Measurements from ENCODE around the gene ZBTB49.
"Not testable (repeated sequence)": the region's sequence is repeated elsewhere in the genome, so short reads cannot be mapped to it uniquely, and the experiment has no call there.

The ZBTB49 gene, protein sequence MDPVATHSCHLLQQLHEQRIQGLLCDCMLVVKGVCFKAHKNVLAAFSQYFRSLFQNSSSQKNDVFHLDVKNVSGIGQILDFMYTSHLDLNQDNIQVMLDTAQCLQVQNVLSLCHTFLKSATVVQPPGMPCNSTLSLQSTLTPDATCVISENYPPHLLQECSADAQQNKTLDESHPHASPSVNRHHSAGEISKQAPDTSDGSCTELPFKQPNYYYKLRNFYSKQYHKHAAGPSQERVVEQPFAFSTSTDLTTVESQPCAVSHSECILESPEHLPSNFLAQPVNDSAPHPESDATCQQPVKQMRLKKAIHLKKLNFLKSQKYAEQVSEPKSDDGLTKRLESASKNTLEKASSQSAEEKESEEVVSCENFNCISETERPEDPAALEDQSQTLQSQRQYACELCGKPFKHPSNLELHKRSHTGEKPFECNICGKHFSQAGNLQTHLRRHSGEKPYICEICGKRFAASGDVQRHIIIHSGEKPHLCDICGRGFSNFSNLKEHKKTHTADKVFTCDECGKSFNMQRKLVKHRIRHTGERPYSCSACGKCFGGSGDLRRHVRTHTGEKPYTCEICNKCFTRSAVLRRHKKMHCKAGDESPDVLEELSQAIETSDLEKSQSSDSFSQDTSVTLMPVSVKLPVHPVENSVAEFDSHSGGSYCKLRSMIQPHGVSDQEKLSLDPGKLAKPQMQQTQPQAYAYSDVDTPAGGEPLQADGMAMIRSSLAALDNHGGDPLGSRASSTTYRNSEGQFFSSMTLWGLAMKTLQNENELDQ

DNA sequence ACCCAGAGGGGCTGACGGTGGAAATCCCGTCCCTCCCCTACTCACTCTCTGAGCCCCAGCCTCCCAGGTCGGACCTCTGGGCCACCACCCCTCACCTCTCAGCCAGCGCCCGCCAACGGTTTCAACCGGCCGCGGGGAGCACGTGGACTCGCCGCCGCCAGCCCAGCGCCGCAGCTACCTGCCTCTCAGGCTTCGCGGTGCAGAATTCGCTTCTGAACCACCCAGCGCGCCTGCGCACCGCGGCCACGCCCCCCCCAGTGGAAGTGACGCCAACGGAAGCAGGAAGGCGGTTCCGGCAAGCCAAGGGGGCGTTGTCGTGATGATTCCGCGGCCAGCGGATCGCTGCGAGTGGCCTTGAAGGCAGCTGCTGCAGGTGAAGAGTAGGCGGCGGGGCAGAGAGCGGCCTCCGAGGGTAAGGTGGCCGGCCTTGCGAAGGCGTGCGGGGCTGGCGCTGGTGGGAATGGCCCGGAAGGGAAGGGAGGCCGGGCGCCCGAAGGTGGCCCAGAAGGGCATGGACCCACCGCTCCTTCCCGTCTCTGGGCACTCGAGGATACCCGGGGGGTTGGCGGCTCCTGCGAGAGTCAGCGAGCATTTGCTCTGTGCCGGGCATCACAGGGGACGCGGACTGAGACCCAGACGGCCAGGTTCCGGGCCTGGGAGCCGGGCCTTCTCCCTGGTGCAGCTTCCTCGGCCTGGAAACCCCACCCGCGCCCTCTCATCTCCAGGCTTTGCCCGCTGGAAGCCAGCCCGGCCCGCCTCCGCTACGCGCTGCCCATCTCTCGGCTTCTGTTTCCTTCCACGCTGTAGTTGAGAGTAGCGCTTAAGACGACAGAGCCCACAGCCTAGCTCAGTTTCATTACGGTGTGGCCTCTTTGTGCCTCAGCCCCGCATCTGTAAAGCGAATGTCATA is at the start of gene ZBTB49, which contains the start of gene LYAR:
Gene ZBTB49 (plus strand): TSS at position 311 of the 910 bp plus-strand sequence. CDS start 9,695 bp downstream, outside the sequence.
Gene LYAR (minus strand): TSS at position 214 of the 910 bp plus-strand sequence. CDS start 6,412 bp downstream, outside the sequence.
- peak; percentile 91 to 97 (median 96) for DNase-seq

DNA sequence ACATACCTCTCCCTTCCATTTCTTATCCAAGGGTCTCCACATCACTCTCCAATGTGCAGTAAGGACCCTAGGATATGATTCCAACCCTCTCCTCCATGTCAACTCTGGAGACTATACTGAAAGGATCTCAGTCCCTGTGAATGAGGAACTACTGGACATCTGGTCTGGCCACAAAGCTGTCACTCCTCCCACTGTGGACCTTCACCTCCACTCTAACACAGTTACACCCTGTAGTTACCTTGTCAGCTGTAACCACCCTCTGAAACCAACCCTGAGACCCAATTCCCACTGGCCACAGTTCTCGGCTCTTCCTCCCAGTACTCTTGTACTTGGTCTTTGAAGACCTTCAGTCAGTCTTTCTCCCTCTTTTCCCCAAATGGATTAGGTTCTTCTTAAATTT is 44.9 kb upstream of the ZBTB49 start:
- no peak for DNase-seq

DNA sequence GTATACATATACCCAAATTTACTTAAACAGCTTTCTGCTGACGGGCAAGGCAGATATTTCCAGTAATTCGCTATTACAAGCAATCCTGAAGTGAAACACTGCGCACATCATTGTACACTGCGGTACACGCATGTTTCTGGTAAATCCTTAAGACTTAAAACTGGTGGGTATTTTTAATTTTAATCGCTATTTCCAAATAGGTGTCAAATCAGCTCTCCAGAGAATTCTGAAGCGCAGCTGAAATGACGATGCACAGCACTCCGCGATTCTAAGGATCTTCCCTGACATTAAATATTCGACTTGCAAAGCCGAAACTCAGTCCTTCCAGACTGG is 42.4 kb upstream of the ZBTB49 start:
- no peak for DNase-seq

DNA sequence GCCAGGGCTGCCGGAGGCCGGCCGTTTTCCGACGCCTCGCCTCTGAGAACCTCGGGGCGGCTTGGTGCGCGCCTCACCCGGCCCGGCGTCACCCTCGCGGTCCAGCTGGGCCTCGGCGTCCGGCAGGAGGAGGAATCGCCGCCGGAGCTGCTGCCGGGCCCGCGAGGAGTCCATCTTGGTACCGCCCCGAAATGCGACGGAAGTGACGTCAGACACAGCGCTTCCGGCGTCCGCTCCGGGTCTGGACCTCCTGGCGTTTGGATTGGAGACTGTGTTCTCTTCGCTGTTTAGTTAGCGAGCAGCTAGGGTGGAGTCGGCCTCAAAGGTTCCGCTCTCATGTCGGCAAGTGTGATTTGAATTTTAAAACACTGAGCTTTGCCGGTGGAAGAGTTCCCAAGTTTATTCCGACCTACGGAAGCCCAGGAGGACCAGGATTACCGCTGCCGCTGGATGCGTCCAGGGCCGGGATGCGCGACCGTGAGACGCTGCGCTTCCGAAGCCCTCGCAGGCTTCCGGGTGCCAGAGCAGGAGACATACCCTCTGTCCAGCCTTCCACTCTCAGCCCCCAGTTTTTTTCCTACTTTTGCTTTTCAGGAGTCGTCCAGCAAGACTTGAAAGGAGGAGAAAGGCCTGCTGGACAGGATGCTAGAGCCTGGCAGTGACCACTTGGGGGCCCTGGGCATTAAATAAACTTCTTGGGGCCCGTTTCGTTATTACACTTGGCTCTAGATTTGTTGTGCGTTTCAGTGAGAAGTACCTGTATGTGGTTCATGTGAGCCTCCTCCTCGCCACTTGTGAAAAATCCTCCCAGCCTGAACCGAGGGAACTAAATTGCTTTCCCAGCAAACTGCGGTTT is 41.8 kb upstream of the ZBTB49 start, which contains the start of gene TMEM128:
Gene TMEM128 (minus strand): TSS at position 195 of the 856 bp plus-strand sequence. CDS start 21 bp downstream, at position 174.
- peak; percentile 81 to 92 (median 87) for DNase-seq

DNA sequence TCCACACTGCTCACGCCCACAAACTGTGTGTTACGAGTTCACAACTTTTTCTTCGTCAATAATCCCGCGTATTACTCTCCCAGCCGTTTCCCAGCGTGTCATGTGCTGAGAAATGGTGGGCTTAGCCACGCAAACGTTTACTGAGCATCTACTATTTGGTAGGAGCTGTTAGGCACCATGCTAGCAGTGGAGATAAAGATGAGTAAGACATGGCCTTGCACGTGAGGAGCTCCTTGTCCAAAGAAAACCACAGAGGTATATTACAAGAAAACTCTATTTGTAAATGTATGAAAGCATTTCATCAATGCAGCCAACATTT is 41.2 kb upstream of the ZBTB49 start:
- DNase-seq, result no peak

DNA sequence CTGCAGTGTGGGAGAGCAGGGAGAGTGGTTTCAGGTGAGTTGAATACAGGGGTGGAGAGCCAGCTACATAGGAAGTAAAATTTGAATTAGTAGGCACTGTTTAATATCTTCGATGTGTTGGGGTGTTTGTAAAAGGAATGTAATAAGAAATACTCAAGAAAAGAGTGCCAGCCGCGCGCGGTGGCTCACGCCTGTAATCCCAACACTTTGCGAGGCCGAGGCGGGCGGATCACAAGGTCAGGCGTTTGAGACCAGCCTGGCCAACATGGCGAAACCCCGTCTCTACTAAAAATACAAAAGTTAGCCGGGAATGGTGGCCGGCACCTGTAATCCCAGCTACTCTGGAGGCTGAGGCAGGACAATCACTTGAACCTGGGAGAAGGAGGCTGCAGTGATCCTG is 40.7 kb upstream of the ZBTB49 start:
- not testable (repeated sequence) for DNase-seq

DNA sequence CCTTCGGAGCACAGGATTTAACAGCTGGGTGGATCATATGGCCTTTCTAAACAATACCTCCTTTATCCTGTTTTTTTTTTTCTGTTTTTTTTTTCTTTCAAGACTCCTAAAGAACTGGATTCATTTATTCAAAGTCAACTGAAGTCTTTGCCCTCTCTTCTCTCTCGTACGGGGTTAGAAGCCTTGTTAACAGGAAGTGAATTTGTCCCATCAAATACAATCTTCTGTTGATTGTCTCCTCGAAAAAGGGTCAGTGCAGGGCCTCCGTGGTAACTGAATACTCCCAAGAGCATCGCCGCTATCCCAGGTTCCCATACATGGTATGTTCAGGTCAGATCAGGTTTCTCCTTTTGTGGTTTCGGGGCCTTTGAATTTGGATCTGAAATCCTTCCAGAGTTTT is 40.2 kb upstream of the ZBTB49 start:
- no peak for DNase-seq

DNA sequence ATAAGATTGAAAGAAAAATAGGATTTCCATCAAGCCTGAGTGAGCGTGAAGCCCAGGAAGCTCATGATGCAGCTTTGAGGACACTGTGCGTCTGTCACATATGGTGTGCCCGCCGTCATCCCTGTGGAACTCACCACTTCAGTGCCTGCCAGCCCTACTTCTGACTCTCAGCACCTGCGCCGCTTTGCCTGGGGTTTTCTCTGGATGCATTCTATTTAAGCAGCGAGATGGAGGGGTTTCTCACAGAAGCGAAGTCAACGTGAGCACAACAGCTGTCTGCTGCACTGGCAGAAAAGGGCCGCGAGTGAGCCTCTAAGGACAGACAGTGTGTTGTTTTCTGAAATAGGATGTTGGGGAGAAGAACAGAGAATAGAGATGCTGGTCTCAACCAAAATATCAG is 35.9 kb upstream of the ZBTB49 start:
- no peak for DNase-seq

DNA sequence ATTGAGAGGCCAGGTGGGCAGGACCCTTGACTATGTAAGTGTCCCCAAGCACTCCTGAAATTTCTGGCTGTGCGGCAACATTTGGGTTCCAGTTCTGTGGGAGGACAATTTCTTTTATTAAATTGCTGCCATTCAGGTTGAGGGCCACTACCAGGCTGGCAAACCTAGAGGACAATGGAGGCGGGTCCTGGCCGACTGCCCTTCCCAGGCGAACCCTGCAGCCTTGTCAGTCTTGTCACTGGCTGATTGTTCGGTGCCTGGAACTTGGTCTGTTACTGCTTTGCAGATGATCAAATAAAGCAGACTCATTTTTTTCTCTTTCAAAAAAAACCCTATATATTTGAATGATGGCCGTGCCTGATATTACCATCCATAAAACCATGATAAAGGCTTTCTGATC is 35.4 kb upstream of the ZBTB49 start:
- DNase-seq, result no peak

DNA sequence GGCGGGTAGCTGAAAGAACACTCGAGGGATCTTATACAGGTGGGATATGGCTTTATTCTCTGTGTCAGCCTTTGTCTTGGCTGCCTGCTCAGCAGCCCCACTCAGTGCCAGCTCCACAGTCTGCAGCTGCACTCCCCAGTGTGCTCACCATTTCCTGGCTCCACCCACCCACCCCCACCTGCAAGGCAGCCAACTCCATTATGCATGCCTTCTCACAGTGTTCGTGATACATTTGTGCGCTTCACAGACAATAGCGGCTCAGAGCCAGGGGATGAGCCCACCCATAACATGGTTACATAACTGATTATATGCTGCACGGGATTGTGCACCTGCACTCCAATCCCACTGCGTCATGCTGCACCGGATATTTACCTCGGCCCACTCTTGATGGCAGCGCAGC is 33.3 kb upstream of the ZBTB49 start:
- no peak for DNase-seq

DNA sequence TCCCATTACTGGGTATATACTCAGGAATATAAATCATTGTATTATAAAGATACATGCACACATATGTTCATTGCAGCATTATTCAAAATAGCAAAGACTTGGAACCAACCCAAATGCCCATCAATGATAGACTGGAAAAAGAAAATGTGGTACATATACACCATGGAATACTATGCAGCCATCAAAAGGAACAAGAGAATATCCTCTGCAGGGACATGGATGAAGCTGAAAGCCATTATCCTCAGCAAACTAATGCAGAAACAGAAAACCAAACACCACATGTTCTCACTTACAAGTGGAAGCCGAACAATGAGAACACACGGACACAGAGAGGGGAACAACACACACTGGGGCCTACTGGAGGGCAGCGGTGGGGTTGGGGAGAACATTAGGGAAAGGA is 32.3 kb upstream of the ZBTB49 start:
- not testable (repeated sequence) for DNase-seq

DNA sequence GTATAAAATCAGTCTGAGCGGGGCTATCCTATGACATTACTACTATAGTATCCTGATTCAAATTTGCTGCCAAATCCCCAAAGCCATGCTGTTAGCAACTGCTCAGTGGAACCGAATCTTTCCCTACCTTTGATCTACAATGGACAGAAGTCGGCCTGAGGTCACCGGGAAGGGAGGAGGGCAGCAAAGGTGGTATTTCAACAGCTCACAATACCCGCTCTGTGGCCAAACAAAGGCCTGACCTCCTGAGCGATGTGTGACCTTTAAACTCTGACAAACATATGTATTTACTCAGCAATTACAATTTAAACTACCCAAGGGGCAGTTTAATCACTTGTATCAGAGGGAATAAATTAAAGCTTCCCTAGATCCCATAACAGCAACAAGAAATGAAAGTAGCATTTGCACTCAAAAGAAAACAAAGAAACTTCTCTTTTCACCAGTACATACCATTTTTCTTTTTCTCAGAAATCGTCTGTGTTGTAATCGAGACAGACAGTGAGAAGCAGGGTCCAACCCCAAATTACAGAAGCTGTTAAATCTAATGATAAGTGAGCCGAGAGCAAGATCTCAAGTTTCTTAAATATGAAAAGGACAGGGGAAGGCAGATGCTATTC is 30.5 kb upstream of the ZBTB49 start:
- no peak for DNase-seq

DNA sequence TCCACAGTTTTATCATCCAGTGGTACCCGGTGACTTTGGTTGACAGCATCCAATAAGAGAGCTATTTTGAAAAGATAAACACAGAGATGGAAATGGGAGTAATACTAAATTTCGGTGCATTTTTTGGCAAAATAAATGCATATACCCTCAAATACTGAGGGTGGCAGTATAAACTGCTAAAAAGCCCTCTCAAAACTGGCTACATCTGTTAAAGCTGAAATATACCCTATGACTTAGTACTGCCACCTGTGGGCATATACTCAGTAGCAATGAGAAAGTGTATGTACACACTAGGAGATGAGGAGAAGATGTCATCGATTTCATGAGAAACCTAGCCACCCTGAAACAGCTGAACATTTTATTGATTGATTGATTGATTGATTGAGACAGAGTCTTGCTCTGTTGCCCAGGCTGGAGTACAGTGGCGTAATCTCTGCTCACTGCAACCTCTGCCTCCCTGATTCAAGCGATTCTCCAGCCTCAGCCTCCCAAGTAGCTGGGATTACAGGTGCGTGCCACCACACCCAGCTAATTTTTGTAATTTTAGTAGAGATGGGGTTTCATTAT is 29.8 kb upstream of the ZBTB49 start:
- peak in 3 of 6 experiments; percentile 21 to 41 (median 23) for DNase-seq

DNA sequence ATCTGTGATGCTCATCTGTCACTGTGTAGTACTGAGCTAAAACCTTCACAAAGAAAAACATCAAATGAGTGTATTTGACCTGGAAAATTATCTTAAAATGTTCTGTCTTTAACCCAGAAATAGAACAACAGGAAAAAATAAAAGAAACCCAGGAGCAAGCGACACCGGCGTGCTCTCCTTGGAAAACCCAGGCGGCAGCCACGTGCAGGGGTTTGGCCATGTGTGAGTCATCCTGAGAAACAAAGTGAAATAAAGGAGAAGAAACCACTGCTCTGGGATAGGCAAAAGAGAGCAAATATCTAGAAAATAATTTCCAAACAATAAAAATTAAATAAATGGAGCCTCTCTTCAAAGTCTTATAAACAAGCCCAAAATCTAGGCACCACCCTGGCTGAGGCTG is 22.1 kb upstream of the ZBTB49 start:
- no peak for DNase-seq

DNA sequence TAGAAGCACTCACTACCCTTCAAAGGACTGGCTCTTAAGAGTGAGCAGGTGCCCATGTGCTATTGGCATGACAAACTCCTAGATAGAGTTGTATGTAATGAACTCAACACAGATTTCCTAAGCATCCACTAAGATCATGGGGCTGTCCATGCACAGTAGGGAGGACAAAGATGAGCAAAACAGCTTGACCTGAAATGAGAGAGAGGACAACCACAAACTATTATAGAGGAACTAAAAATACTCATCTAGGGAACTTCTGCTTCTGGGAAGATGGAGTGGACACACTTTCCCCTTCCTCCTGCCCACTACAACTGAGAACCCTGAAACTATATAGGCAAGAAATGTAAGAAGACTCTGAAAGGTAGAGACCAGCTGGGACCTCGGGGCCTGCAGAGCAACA is 21.3 kb upstream of the ZBTB49 start:
- no peak for DNase-seq

DNA sequence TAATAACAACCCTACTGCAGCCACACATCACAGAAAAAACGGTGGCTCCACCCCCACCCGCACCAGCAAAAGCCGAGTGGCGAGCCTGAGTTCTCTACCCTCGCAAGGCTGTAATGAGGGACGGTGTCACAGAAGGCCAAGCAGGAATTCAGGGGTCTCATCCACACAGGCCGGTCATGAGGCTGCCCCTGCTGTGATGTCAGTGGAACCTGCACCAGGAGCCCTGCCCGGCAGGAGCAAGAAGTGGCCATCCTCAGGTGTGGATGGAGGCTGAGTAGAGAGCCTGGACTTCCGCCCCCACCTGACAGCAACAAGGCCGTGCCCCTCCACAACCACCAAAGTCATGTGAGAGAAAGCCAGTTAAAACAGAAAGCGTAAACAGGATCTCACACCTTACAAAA is 20.7 kb upstream of the ZBTB49 start:
- DNase-seq, result no peak

DNA sequence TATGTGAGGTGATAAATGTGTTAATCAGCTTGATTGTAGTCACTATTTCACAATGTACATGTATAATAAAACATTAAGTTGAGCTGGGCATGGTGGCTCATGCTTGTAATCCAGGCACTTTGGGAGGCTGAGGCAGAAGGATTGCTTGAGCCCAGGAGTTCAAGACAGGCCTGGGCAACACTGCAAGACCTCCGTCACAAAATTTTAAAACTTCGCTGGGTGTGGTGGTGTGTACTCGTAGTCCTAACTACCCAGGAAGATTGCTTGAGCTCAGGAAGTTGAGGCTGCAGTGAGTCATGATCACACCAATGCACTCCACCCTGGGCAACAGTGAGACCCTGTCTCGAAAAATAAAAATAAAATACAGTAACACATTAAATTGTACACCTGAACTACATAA is 20.2 kb upstream of the ZBTB49 start:
- DNase-seq, result no peak

DNA sequence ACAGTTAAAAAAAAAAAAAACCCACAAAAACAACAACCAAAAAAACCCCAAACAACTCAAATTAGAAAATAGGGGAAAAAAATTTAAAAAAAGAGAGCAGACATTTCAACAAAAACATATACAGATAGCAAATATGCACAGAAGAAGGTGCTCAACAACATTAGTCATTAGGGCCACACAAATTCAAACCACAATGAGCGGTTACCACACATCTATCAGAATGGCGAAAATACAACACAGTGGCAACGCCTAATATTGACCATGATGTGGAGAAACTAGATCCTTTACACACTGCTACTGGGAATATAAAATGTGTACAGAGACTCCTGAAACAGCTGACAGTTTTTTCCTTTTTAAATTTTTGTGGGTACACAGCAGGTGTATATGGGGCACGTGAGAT is 19.5 kb upstream of the ZBTB49 start:
- DNase-seq, result no peak

DNA sequence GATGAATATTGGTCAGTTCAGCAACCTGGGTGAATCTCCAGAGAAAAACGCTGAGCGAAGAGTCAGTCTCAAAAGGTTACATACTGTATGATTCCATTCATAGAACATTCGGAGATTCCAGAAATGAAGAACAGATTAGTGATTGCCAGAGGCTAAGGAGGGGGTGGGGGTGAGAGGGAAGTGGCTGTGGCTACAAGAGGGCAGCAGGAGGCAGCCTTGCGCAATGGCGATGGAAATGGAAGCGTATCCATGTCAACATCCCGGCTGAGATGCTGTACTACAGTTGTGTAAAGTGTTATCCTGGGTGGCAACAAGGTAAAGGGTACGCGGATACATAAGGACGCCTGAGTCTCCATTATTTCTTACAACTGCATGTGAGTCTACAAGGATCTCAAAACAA is 18.1 kb upstream of the ZBTB49 start:
- DNase-seq, result no peak

DNA sequence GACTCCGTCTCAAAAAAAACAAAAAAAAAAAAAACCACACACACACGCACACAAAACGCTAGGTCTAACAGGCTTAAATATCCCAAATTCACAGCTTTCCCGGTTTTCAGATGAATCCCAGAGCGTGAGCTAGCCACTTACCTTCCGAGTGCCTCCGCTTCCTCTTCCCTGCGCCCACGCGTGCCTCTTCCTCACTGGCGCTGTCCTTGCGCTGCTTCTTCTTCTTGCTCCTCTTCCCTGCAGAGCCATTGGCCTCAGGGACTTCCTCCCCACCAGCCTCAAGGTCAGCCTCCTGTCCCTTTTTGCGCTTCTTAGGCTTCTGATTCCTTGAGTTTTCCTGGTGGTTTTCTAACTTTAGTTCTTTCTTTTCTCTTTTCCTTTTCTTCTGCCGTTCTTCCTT is 15.8 kb upstream of the ZBTB49 start:
- no peak for DNase-seq

DNA sequence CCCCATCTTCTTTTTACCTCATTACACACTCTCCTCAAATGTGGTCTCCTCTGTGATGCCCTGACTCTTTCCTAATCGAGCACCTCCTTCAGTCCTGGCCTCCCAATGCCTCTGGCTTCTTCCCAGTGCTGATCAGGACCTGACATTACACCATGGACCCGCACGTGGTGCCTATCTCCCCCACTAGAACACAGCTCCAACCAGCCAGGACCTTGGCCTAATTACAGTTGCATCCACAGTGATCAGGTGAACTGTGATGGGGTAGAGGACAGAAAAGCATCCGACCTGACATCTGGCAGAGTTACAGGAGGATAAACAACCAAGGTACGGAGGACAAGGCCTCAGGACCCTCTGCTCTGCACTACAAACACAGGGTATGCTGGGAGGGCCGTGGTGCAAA is 12.5 kb upstream of the ZBTB49 start:
- DNase-seq, result no peak

Measured in stimulated activated naive CD4-positive, alpha-beta T cell (primary cell).